LNCAP (cell line): ENCODE data around the gene ILF3.

Experiments used
- CTCF ChIP-seq: fragments of 450-650 bp; IDR thresholded peaks from 2 replicates; pipeline ENCODE4 v1.5.1; 2017; ENCODE audit warnings: mild to moderate bottlenecking

ILF3 gene

GRCh38 chr19:10655457-10656312 lies 1.5 kb downstream of the ILF3 start:
- no peak; the same call in 1 of the 2 replicates for TF ChIP-seq CTCF

- TF ChIP-seq CTCF, result no peak
Measured at GRCh38 chr19:10660346-10660745, 6.2 kb downstream of the ILF3 start.

GRCh38 chr19:10661946-10662345 lies 7.8 kb downstream of the ILF3 start:
- no peak for TF ChIP-seq CTCF

GRCh38 chr19:10662384-10663251 lies 8.5 kb downstream of the ILF3 start:
- TF ChIP-seq CTCF, result no peak

GRCh38 chr19:10667867-10668266 lies 13.7 kb downstream of the ILF3 start:
- no peak for TF ChIP-seq CTCF

- TF ChIP-seq CTCF, result no peak
Measured at GRCh38 chr19:10669246-10669645, 15.1 kb downstream of the ILF3 start.

GRCh38 chr19:10670182-10670581 lies 16.0 kb downstream of the ILF3 start:
- TF ChIP-seq CTCF, result no peak
